ENCODE results near the gene IDH2.

Gene IDH2

GRCh38 chr15:90044916-90045371, 57.3 kb downstream of the IDH2 start:
- FAIRE-seq (no peak), DNase-seq (ENCODE audit: low spot score) (peak; percentile 56)

DNA sequence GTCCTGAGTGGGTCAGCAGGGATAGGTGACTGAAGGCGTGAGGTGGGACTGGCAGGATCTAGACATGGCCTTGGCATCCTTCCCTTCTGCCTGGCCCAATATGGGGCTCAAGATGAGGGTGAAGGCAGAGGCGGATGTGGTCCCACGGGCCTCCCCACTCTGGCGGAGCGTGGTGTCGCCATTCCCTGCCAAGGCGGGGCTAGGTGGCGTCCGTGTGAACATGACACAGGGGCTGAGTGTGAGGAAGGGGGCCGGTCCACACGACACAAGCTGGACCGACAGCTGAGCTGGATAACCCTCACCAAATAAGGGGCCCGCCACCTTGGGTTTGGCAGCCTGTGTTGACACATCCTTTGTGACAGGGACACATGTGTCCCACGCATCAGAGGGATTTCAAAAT, 58.1 kb downstream of the IDH2 start:
- DNase-seq (ENCODE audit: low spot score) (no peak), FAIRE-seq (no peak)

DNA sequence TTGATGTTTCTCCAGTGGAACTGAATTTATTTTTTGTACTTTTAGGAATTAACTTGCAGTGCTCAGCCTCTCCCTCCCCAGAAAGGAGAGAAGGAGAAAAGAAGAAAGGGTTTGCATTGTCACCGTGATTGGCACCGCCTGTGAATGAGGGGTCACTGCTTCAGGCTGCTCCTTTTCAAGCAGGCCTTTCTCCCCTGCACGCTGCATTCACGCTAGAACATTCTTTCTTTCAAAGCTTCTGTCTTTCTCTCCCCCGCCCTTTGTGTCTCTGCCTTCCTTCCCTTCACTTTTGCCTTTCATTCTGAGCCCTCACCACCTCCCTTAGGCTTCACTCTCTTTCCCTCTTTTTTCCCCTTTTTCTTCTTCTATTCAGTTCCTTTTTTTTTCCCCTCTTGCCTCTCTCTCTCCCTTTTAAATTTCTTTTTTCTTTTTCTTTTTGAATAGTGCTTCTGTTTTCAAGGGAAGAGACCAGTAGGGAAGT, 58.7 kb downstream of the IDH2 start:
- DNase-seq (ENCODE audit: low spot score), result no peak
- no peak for FAIRE-seq

GRCh38 chr15:90042766-90043529, 59.3 kb downstream of the IDH2 start:
- DNase-seq (ENCODE audit: low spot score) (no peak), FAIRE-seq (no peak)

GRCh38 chr15:90042356-90042755, 59.9 kb downstream of the IDH2 start:
- DNase-seq (ENCODE audit: low spot score), result no peak
- no peak for FAIRE-seq

DNA sequence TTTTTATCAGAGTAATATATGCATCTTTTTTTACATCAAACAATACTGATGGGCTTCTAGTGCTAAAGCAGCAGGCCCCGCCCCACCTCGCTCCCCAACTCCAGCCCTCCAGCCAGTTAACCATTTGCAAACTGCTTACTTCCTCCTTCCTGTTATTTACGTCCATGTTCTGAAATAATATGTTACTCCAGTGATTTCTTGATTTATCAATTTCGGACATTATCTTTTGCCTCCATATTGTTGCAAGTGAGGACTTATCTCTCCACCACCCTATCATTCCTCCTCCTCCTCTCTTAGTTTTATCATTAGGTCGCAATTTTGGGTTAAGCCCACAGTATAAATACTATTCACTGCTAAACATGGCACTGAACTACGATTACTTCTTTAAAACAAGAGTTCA, 61.6 kb downstream of the IDH2 start:
- FAIRE-seq (no peak), DNase-seq (ENCODE audit: low spot score) (no peak)

DNA sequence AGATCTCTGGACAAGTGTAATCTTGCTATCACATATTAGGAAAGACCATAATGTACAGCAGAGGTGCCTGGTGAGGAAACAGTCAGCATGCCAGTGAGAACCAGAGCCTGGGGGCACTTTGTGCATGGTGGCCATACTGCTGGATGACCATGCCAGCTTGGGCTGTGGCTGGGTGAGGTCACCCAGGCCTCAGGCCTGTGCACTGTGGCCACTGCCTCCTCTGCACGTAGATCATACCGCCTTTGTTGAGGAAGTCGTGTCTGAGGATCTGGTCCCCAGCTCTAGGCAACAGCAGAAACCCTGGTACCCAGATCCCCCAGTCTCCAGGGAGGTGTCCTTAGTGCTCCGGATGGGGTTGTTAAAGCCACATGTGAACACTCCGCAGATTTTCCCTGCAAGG, 62.3 kb downstream of the IDH2 start:
- DNase-seq (ENCODE audit: low spot score) (no peak), FAIRE-seq (no peak)

- FAIRE-seq (no peak), DNase-seq (ENCODE audit: low spot score) (no peak)
Observed at GRCh38 chr15:90038632-90039095, 63.6 kb downstream of the IDH2 start.

DNA sequence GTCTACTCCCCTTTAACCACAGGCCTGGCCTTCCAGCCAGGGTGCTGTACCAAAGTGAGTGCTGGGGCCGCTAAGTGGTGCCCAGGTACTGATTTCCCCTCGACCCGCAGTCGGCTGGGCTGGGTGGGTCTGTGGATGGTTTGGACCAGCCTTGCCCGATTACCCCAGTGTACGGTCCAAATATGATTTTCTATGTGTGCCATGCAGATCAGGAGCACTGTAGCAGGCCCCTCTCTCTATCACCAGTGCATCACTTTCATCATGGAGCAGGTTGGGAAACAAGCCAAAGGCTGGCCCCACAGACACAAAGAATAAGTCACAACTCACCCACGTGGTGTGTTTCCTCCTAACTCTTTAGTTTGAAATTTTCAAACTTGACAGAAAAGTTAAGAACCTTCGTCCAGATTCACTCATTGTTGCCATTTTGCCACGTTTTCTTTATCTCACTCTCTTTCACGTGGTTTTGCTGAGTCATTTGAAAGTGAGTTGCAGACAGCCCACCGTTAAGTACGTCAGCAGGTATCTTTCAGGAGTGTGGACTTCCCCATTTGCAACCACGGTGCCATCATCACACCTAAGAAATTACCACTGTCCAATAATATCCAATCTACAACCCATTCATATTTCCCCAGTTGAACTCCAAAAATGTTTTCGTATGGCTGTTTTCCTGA, 64.2 kb downstream of the IDH2 start:
- no peak for FAIRE-seq
- DNase-seq (ENCODE audit: low spot score), result peak; percentile 9

DNA sequence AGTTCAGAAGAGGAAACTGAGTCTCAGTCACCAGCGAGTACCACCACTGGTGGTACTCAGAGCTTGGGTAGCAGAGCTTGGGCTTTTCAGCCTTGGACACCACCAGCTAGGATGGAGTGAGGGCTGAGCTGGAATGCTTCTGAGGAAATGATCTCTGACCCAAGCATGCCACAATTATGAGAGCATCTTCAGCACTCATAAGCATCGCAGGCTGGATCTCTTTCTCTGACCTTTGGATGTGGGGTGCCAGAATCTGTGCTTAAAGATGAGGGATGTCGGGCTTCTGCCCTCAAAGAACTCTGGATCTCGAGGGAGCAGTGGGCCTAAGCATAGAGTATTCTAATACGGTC, 64.8 kb downstream of the IDH2 start:
- FAIRE-seq, result no peak
- no peak for DNase-seq (ENCODE audit: low spot score)

DNA sequence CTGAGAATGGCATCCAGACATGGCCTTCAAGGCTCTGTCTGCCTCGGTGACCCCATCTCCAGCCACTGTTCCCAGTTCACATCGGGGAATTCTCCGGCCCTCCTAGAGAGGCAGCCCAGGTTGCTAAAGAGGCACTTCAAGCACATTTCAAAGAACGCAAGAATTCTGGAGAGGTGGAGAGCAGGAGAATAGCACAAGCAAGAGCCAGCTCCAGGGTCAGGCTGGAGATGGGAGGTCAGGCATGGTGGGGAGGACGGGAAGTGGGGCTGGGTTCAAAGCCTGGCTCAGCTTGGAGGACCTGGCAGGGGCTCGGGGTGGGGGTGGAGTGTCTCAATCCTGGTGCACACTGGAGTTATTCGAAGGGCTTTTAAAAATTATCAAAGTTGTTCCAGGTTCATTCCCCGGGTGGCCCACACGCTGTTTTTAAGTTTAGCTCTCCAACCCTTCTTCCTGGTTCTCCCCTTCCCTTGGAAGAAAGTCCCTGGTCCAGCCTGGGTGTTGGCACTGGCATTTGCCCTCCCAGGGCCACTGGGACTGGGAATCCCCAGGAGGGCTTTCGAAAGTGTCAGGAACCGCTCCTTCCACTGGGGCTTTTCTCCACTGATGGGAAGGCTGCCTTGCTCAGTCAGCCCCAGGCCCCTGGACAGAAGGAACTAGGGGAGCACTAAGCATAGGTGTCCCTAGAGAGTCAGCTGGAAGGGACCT, 65.3 kb downstream of the IDH2 start:
- DNase-seq (ENCODE audit: low spot score) (no peak), FAIRE-seq (no peak)

GRCh38 chr15:90036343-90036742, 65.9 kb downstream of the IDH2 start:
- DNase-seq (ENCODE audit: low spot score), result no peak

GRCh38 chr15:90035840-90036230, 66.4 kb downstream of the IDH2 start:
- DNase-seq (ENCODE audit: low spot score), result no peak
- no peak for FAIRE-seq

More at GRCh38 chr15:90036343-90036742, 65.9 kb downstream of the IDH2 start:
- no peak for FAIRE-seq

DNA sequence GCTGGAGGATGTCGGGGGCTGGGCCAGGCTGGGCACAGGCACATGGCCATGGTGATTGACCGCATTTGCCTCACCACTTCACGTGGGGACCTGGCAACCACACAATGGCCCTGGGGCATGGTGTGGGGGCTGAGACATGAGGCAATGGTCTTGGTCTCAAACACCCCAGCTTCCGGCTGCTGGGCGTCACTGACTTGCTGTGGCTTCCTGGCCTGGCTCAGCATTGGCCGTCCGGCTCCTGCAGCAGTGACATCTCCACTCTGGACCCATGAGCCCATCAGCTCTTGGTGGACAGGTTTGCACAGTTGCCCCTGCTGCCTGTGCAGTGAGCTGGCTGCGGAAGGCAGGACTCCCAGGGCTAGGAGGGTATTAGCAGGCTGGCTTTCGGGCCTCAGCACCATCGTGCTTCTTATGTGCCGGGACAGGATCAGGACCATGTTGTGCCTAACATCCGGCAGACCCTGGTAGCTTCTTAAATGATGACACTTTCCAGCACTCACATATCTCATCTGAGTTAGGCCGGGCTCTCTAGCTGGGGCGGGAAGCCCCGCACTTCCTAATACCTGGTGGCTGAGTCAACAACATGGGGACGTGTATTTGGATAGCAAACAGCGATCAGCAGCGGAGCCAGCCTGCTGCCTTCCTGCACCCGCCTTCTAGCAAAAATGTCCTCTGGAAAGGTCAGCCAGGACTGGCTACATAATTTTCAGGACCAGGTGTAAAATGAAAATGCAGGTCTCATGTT, 67.0 kb downstream of the IDH2 start:
- DNase-seq (ENCODE audit: low spot score) (no peak), FAIRE-seq (no peak)

GRCh38 chr15:90033448-90033847, 68.8 kb downstream of the IDH2 start:
- FAIRE-seq (no peak), DNase-seq (ENCODE audit: low spot score) (no peak)
